Left ventricle myocardium inferior (tissue), 1 donor: ENCODE data around the gene DHRS4. TPM values are rescaled to one million over a fixed set of nuclear protein-coding genes. Genes with fewer than 3 reads are reported as not detected.

Experiments
- DNase-seq: peaks from one replicate; pipeline ENCODE4 v3.0.0-alpha.2; 2020
- H3K27ac ChIP-seq: fragments of 200-600 bp; replicated peaks from 2 replicates; pipeline ENCODE4 v1.8.0; 2021
- H3K27me3 ChIP-seq: fragments of 200-600 bp; 2 replicates; pipeline ENCODE4 v1.8.0; 2021; ENCODE audit warnings: low read depth
- H3K36me3 ChIP-seq: fragments of 200-600 bp; 2 replicates; pipeline ENCODE4 v1.8.0; 2021
- H3K4me1 ChIP-seq: fragments of 200-600 bp; 2 replicates; pipeline ENCODE4 v1.8.0; 2021
- H3K4me3 ChIP-seq: fragments of 200-600 bp; 2 replicates; pipeline ENCODE4 v1.8.0; 2021; ENCODE audit warnings: mild to moderate bottlenecking, moderate library complexity
- H3K9me3 ChIP-seq: fragments of 200-600 bp; replicated peaks from 2 replicates; pipeline ENCODE4 v1.8.0; 2021
- intact Hi-C: fragments of 100-400 bp; cut with micrococcal nuclease; formaldehyde crosslinking; loops from one replicate; pipeline ENCODE4 v1.11.0; 2022
- total RNA-seq: library from RNA; stranded (reverse); fragmentation: NEBNext Ultra II Directional; extraction: Animal tissue kit (Norgen Biotek cat#: 25700); gene quantifications from one replicate; pipeline ENCODE4 v1.2.1, GENCODE V29; 2021
- TF ChIP-seq, protein P1 (sequence below): fragments of 200-600 bp; IDR thresholded peaks from 2 replicates; pipeline ENCODE4 v1.8.0; 2021; ENCODE audit warnings: antibody characterized with exemption, mild to moderate bottlenecking, borderline replicate concordance
- donor health status: DM: no; HTN: yes; CAD: no; lungs with severe emphysema.

Gene DHRS4
- total RNA-seq, 1 donor from 2014 or later = 30.8 TPM

DNA sequence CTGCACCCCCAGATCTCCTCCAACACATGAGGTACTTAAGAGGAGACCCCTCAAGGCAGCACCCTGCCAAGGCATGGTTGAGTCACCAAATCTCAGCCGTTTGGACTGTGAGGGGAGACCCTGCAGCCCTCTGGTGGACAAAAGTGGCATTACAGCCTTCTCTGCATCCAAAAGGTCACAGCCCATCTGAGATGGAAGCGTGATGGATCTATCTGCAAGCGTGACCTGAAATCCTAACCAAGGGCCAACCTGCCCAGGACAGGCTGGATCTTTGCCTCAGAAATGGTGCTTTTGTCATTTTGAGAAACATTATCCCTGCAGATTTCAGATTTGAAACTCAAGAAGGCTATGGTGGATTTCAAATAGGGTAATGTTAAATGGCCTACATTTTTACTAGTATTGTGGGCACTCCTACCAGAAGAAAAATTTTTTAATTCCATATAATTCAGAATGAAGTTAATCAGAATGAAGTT, 23.7 kb upstream of the DHRS4 start:
- H3K27ac ChIP-seq = no peak overlapping the region
- H3K9me3 ChIP-seq = no peaks in the 10 kb centered on the region
- intact Hi-C loops = no loop called here
- H3K27me3 ChIP-seq = no peaks in the 10 kb centered on the region
- no peak overlapping the region for H3K4me3 ChIP-seq
- no peaks in the 10 kb centered on the region for H3K4me1 ChIP-seq
- no peaks in the 10 kb centered on the region for H3K36me3 ChIP-seq
- TF ChIP-seq, protein P1, sequence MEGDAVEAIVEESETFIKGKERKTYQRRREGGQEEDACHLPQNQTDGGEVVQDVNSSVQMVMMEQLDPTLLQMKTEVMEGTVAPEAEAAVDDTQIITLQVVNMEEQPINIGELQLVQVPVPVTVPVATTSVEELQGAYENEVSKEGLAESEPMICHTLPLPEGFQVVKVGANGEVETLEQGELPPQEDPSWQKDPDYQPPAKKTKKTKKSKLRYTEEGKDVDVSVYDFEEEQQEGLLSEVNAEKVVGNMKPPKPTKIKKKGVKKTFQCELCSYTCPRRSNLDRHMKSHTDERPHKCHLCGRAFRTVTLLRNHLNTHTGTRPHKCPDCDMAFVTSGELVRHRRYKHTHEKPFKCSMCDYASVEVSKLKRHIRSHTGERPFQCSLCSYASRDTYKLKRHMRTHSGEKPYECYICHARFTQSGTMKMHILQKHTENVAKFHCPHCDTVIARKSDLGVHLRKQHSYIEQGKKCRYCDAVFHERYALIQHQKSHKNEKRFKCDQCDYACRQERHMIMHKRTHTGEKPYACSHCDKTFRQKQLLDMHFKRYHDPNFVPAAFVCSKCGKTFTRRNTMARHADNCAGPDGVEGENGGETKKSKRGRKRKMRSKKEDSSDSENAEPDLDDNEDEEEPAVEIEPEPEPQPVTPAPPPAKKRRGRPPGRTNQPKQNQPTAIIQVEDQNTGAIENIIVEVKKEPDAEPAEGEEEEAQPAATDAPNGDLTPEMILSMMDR = peak; percentile 91
- DNase-seq = peak; percentile 67

DNA sequence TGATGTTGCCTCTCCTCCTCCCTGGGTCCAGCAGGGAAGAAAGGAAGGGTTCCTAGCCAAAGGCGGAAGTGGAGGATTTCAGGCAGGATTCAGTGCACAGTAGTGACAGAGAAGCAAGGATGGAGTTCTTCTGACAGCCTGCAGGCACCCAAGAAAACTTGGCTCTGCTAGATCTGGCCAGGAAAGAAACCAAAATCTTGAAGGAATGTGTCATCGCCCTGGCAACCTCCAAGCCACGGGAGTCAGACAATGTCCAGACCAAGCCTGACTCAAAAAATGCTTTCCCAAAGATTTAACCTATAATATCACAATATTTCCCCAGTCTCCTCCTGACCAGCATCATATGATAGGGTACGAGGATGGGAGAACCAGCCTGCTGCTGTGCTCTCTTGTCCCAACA, 22.8 kb upstream of the DHRS4 start:
- Histone ChIP-seq H3K4me3 (no peak overlapping the region), H3K9me3 (no peaks in the 10 kb centered on the region), H3K27me3 (no peaks in the 10 kb centered on the region), H3K27ac (no peak overlapping the region), H3K4me1 (no peaks in the 10 kb centered on the region), H3K36me3 (no peaks in the 10 kb centered on the region)
- no peak for DNase-seq
- intact Hi-C loops = no loop called here
- TF ChIP-seq, protein P1 = no peak

DNA sequence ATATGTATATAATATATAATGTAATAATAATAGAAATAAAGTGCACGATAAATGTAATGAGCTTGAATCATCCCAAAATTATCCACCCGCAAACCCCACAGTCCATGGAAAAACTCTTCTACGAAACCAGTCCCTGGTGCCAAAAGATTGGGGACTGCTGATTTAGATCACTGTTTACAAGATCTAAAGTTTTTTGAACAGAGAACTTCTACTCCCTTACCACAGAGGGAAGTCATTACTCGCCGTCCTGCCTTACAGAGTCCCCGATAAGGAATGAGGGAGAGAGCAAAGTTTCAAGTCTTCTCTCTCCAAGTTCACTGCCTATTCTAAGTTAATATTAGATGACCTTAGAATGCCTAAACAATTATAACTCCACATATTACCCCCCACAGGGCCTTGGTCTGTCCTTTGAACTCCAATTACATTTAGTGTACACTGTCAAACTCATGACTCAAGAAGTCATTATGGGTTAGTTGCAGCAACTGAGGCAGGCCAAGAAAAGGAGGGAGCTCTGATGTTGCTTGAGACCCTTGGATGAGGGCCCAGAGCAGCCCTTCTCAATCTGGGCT, 21.8 kb upstream of the DHRS4 start:
- no peak for DNase-seq
- Histone ChIP-seq H3K27me3 (no peaks in the 10 kb centered on the region), H3K9me3 (no peaks in the 10 kb centered on the region), H3K36me3 (no peaks in the 10 kb centered on the region), H3K27ac (no peak overlapping the region), H3K4me1 (no peaks in the 10 kb centered on the region), H3K4me3 (no peak overlapping the region)
- TF ChIP-seq, protein P1 = no peak
- intact Hi-C loops = no loop called here

DNA sequence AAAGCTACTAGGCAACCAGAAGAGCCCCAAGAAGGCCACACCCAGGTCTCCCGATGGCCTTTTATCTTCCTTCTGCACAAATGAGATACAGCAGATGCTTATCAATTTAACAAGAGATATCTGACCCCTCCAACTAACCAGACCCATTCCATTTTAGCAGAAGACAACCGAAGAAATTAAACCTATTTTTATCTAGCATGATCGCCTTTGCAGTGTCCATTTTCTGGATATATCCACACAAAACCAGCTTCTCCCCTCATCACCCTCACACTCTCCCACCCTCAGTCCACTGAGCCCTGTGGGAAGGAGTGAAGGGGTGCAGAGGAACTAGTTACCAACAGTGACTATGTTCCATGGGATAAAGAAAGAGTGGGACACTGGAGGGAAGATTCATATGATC, 20.9 kb upstream of the DHRS4 start:
- Histone ChIP-seq H3K27me3 (no peaks in the 10 kb centered on the region), H3K36me3 (no peaks in the 10 kb centered on the region), H3K9me3 (no peaks in the 10 kb centered on the region), H3K27ac (no peak overlapping the region), H3K4me3 (no peak overlapping the region), H3K4me1 (no peaks in the 10 kb centered on the region)
- DNase-seq = no peak
- intact Hi-C loops = no loop called here
- TF ChIP-seq, protein P1 = no peak

DNA sequence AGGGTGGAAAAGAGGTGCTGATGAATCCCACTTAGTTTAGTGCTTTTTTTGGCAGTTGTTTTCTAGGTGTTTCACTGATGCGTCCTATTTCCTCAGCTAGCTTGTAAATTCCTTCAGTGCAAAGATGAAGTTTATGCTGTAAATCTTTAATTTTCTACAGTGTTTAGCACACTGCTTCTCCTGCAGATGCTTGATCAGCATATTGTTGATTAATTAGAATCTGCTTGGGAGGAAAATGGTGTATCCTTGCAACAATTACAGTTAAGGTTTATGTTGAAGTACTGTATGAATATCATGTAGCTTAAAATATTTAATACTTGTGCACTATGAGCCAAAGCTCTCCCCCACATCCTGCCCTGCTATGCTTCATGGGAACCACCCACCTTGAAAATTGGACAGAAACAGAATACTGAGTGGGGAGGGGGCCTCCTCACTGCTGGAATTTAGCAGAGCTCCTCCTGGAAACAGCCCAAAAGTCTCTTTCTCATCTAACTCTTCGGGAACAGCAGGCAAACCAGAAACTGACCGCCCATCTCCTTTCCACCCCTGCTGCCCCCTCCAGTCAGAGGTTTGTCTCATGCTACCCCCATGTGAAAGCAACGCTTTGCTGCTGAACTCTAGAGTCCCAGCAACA, 20.3 kb upstream of the DHRS4 start:
- Histone ChIP-seq H3K9me3 (no peaks in the 10 kb centered on the region), H3K4me3 (no peak overlapping the region), H3K36me3 (no peaks in the 10 kb centered on the region), H3K27me3 (no peaks in the 10 kb centered on the region), H3K27ac (no peak overlapping the region), H3K4me1 (no peaks in the 10 kb centered on the region)
- intact Hi-C loops = no loop called here
- TF ChIP-seq, protein P1 = no peak
- DNase-seq = no peak
